Right lobe of liver (tissue), 6 donors: Measurements from ENCODE around the gene SRPK2. TPM values are rescaled to one million over a fixed set of nuclear protein-coding genes. Genes with fewer than 3 reads are reported as not detected.
A peak's percentile ranks its signal among the peaks of the same experiment; 100 is the strongest.

ENCODE experiments used
- ATAC-seq, 4 donors: fragments of 200-7000 bp; cut with Tn5 transposase; one replicate each; pipeline ENCODE4 v1.9.1; 2020; ENCODE audit warnings: mild to moderate bottlenecking in 4 of 4, moderate library complexity in 4 of 4
- DNase-seq, 3 donors: peaks; one replicate each; pipeline ENCODE4 v3.0.0-alpha.2; 2020
- H3K27ac ChIP-seq, 3 donors: fragments of 200-600 bp; one replicate each; pipeline ENCODE4 v1.8.0; 2022
- H3K27me3 ChIP-seq, 2 donors: fragments of 200-600 bp; one replicate each; pipeline ENCODE4 v1.8.0; 2022
- H3K36me3 ChIP-seq, 4 donors: fragments of 200-600 bp; sonication (generic) in 1 of 4; one replicate each; pipeline versions ENCODE4 v1.5.1 to v1.8.0; 2017 to 2022; ENCODE audit warnings: control low read depth in 1 of 4
- H3K4me1 ChIP-seq, 4 donors: fragments of 200-600 bp; sonication (generic) in 1 of 4; one replicate each; pipeline versions ENCODE4 v1.5.1 to v1.8.0; 2017 to 2022; ENCODE audit warnings: control low read depth in 1 of 4
- H3K4me3 ChIP-seq, 3 donors: fragments of 200-600 bp; one replicate each; pipeline ENCODE4 v1.8.0; 2022
- H3K9me3 ChIP-seq, 4 donors: fragments of 200-600 bp; sonication (generic) in 1 of 4; one replicate each; pipeline versions ENCODE4 v1.5.1 to v1.8.0; 2017 to 2022; ENCODE audit warnings: control low read depth in 1 of 4
- POLR2A ChIP-seq: fragments of 450-650 bp; IDR thresholded peaks from one replicate; pipeline ENCODE4 v1.6.1; 2017; ENCODE audit warnings: antibody characterized with exemption, mild to moderate bottlenecking
- WGBS: methylation state at CpG from one replicate; pipeline ENCODE4 v1.1.6; 2018; ENCODE audit warnings: low coverage, low lambda C conversion rate; ENCODE audit not compliant: insufficient coverage; ENCODE audit errors: missing lambda C conversion rate; 5-methylcytosine and 5-hydroxymethylcytosine counted together
- intact Hi-C, 2 donors: fragments of 100-400 bp; cut with DNase I; formaldehyde crosslinking; loops; one replicate each; pipeline versions ENCODE4 v1.11.2 to v1.14.1; 2022
- total RNA-seq, 6 experiments: library from RNA; depleted of rRNA in 2 of 6; stranded (reverse); fragments of >200 nt in 2 of 6; fragmentation: NEBNext Ultra II Directional in 3 of 6; extraction: Animal tissue kit (Norgen Biotek cat#: 25700) in 3 of 6; gene quantifications; one replicate each; pipeline versions ENCODE4 v1.1.0 to v1.2.4, GENCODE V29; 2016 to 2023
- TF ChIP-seq, protein P1 (sequence below), 4 donors: fragments of 200-600 bp in 3 of 4; fragments of 450-650 bp in 1 of 4; IDR thresholded peaks; one replicate each; pipeline versions ENCODE4 v1.5.1 to v1.8.0; 2016 to 2022; ENCODE audit warnings: antibody characterized with exemption in 4 of 4, mild to moderate bottlenecking in 2 of 4
- donor health status: DM: no; HTN: yes; CAD: no.
- donor health status: DM: no; HTN: no; CAD: no.
- donor health status: DM: no; HTN: no; CAD: no.
- donor health status: DM: no; HTN: yes; CAD: no.
- donor health status: DM: no; HTN: yes; CAD: no.

Gene SRPK2
- total RNA-seq, 6 experiments from 2014 or later: 15.5 to 21.1 (median 18.2) TPM

GRCh38 chr7:105355701-105356100 lies 33.0 kb downstream of the SRPK2 start:
- H3K27me3 ChIP-seq: no peaks in the 10 kb centered on the region
- DNase-seq (no peak), ATAC-seq (no peak)
- no peaks in the 10 kb centered on the region for H3K36me3 ChIP-seq
- no peak overlapping the region for H3K4me3 ChIP-seq
- TF ChIP-seq, protein P1, sequence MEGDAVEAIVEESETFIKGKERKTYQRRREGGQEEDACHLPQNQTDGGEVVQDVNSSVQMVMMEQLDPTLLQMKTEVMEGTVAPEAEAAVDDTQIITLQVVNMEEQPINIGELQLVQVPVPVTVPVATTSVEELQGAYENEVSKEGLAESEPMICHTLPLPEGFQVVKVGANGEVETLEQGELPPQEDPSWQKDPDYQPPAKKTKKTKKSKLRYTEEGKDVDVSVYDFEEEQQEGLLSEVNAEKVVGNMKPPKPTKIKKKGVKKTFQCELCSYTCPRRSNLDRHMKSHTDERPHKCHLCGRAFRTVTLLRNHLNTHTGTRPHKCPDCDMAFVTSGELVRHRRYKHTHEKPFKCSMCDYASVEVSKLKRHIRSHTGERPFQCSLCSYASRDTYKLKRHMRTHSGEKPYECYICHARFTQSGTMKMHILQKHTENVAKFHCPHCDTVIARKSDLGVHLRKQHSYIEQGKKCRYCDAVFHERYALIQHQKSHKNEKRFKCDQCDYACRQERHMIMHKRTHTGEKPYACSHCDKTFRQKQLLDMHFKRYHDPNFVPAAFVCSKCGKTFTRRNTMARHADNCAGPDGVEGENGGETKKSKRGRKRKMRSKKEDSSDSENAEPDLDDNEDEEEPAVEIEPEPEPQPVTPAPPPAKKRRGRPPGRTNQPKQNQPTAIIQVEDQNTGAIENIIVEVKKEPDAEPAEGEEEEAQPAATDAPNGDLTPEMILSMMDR (IDR thresholded peaks at IDR 0.05): no peak
- no peak for TF ChIP-seq POLR2A
- 72% methylated on average over 6 of the region's 6 CpGs for whole genome bisulfite sequencing
- intact Hi-C loops: no loop called here
- no peaks in the 10 kb centered on the region for H3K4me1 ChIP-seq
- no peak overlapping the region for H3K27ac ChIP-seq
- H3K9me3 ChIP-seq: no peaks in the 10 kb centered on the region

DNA sequence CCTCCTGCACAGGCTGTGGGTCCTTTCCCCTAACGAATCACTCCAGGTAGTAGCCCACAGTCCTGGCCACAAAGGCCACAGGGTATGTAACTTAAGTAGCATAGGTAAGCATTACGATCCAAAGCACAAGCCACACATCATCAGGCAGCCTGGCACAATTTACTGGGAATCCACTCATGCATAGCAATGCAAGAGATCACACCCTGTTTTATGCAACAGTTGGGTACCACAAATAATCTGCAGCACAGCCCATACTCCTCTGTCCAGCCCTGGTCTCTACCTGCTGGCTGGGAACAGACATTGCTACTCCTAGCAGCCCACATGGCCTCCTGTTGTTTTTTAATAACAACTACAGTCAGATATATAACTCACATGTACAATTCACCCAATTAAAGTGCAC lies 34.3 kb downstream of the SRPK2 start:
- H3K36me3 ChIP-seq: no peaks in the 10 kb centered on the region
- WGBS: 86% methylated on average over 1 of the region's 2 CpGs
- ATAC-seq (no peak), DNase-seq (no peak)
- H3K9me3 ChIP-seq: no peaks in the 10 kb centered on the region
- intact Hi-C loops: no loop called here
- H3K4me1 ChIP-seq: peaks cover 0 to 5% (median 0%) of the 10 kb centered on the region in 4 donors
- H3K27ac ChIP-seq: no peak overlapping the region
- no peak overlapping the region for H3K4me3 ChIP-seq
- H3K27me3 ChIP-seq: no peaks in the 10 kb centered on the region
- TF ChIP-seq, protein P1 (IDR thresholded peaks at IDR 0.05): no peak
- TF ChIP-seq POLR2A: no peak

DNA sequence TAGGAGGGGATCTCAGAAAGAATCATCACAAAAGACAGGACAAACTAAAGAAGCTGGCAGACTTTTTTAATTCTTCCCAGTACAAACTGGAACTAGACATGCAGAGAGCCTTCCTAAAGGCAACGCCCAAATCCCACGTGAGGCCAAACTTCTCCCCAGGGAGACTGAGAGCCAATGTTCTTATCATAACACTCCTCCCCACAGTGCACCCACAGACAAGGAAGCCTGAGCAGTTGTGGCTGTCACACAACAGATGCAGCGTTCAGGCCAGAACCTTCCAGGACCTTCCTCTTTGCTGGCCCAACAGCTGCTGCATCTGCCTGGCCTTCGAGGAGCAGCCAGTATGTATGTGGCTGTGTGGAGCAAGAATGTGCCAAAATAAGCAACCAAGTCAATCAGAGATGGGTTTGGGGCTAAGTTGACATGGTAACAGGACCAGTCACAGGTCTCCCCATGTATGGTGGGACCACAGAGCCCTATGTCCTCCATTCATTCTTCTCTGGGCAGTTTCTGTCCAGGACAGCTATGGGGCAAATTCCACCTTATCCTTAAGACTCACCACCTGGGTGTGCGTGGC lies 34.9 kb downstream of the SRPK2 start:
- Histone ChIP-seq H3K4me1 (peaks cover 0 to 7% (median 0%) of the 10 kb centered on the region in 4 donors), H3K27ac (no peak overlapping the region), H3K36me3 (no peaks in the 10 kb centered on the region), H3K4me3 (no peak overlapping the region), H3K27me3 (no peaks in the 10 kb centered on the region), H3K9me3 (no peaks in the 10 kb centered on the region)
- 64% methylated on average over 3 of the region's 5 CpGs for WGBS
- TF ChIP-seq POLR2A: no peak
- TF ChIP-seq, protein P1 (IDR thresholded peaks at IDR 0.05): no peak
- intact Hi-C loops: no loop called here
- peak; percentile 42 to 64 (median 56) for ATAC-seq
- DNase-seq: peak in 2 of 3 donors; percentile 55 to 66

GRCh38 chr7:105352901-105353668 lies 35.6 kb downstream of the SRPK2 start:
- no peaks in the 10 kb centered on the region for H3K27me3 ChIP-seq
- peak overlapping the region in 1 of 3 donors; percentile 38 for H3K27ac ChIP-seq
- intact Hi-C loops: no loop called here
- no peak overlapping the region for H3K4me3 ChIP-seq
- H3K9me3 ChIP-seq: no peaks in the 10 kb centered on the region
- 69% methylated on average over 3 of the region's 4 CpGs for WGBS
- H3K4me1 ChIP-seq: peaks cover 0 to 7% (median 0%) of the 10 kb centered on the region in 4 donors
- no peak for DNase-seq
- no peaks in the 10 kb centered on the region for H3K36me3 ChIP-seq
- no peak for TF ChIP-seq POLR2A
- TF ChIP-seq, protein P1 (IDR thresholded peaks at IDR 0.05): no peak
- no peak for ATAC-seq
